Sigmoid colon (tissue), 4 donors: ENCODE data around the gene FCHSD2.

ENCODE experiments used
- EP300 ChIP-seq, 4 donors: sonication (generic); formaldehyde crosslinking; IDR thresholded peaks; one replicate each; pipeline ENCODE4 v1.6.1; 2017; ENCODE audit warnings: antibody characterized with exemption in 4 of 4
- POLR2A ChIP-seq, 2 donors: fragments of 450-650 bp; IDR thresholded peaks; one replicate each; pipeline ENCODE4 v1.6.1; 2016; ENCODE audit warnings: antibody characterized with exemption in 2 of 2, mild to moderate bottlenecking in 2 of 2, moderate library complexity in 2 of 2
- POLR2AphosphoS5 ChIP-seq, 4 donors: sonication (generic); formaldehyde crosslinking; IDR thresholded peaks; one replicate each; pipeline ENCODE4 v1.6.1; 2017; ENCODE audit warnings: antibody characterized with exemption in 4 of 4
- TF ChIP-seq, protein P1 (sequence below), 4 experiments: fragments of 450-650 bp in 3 of 4; fragments of 200-600 bp in 1 of 4; IDR thresholded peaks; one replicate each; pipeline ENCODE4 v1.5.1; 2016 to 2019; ENCODE audit warnings: antibody characterized with exemption in 4 of 4, mild to moderate bottlenecking in 3 of 4, moderate library complexity in 2 of 4

DNA sequence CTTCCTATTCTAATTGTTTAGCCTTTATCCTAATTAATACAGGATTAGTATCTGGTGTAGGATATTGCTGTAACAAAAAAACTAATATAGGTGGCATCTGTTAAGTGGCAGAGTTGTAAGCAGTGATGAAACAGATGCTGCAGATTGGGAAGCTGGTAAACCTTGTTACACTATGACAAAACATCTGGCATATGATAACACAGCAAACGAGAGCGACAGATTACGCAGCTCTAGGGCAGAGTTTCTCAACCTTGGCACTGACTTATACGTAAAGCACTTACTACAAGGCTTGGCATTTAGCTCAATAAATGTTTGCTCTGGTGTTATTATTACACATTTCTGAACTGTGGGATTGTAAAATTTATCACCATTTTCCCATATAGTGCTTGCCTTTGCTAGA, 190.9 kb downstream of the FCHSD2 start:
- TF ChIP-seq, protein P1, sequence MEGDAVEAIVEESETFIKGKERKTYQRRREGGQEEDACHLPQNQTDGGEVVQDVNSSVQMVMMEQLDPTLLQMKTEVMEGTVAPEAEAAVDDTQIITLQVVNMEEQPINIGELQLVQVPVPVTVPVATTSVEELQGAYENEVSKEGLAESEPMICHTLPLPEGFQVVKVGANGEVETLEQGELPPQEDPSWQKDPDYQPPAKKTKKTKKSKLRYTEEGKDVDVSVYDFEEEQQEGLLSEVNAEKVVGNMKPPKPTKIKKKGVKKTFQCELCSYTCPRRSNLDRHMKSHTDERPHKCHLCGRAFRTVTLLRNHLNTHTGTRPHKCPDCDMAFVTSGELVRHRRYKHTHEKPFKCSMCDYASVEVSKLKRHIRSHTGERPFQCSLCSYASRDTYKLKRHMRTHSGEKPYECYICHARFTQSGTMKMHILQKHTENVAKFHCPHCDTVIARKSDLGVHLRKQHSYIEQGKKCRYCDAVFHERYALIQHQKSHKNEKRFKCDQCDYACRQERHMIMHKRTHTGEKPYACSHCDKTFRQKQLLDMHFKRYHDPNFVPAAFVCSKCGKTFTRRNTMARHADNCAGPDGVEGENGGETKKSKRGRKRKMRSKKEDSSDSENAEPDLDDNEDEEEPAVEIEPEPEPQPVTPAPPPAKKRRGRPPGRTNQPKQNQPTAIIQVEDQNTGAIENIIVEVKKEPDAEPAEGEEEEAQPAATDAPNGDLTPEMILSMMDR (IDR thresholded peaks at IDR 0.05): no peak
- TF ChIP-seq POLR2A (IDR thresholded peaks at IDR 0.05) (no peak), POLR2AphosphoS5 (IDR thresholded peaks at IDR 0.05) (no peak), EP300 (IDR thresholded peaks at IDR 0.05) (no peak)
